DOHH2 (cell line): Measurements from ENCODE around the gene DNAI7.

Experiments
- H3F3A ChIP-seq: fragments of 200-600 bp; sonication (generic), shearing (Covaris generic); 2 replicates; pipeline ENCODE4 v1.6.0; 2016; ENCODE audit warnings: antibody characterized with exemption, mild to moderate bottlenecking; ENCODE audit not compliant: control insufficient read depth, insufficient read depth
- H3K27ac ChIP-seq: fragments of 200-600 bp; sonication (generic); 2 replicates; pipeline ENCODE4 v1.5.1; 2014; ENCODE audit warnings: low read depth, mild to moderate bottlenecking, low read length, moderate library complexity
- H3K27me3 ChIP-seq: fragments of 200-600 bp; sonication (generic); 2 replicates; pipeline ENCODE4 v1.6.1; 2014; ENCODE audit warnings: mild to moderate bottlenecking, low read length, mixed read lengths; ENCODE audit not compliant: control insufficient read depth
- H3K36me3 ChIP-seq: fragments of 200-600 bp; sonication (generic); 2 replicates; pipeline ENCODE4 v1.6.1; 2014; ENCODE audit warnings: mild to moderate bottlenecking, low read length, moderate library complexity, mixed read lengths; ENCODE audit not compliant: control insufficient read depth
- H3K4me1 ChIP-seq: fragments of 200-600 bp; sonication (generic); 2 replicates; pipeline ENCODE4 v1.6.1; 2014; ENCODE audit warnings: mild to moderate bottlenecking, low read length, mixed read lengths; ENCODE audit not compliant: control insufficient read depth
- H3K4me2 ChIP-seq: fragments of 200-600 bp; sonication (generic); 2 replicates; pipeline ENCODE4 v1.6.0; 2014; ENCODE audit warnings: mild to moderate bottlenecking, low read length, moderate library complexity
- H3K4me3 ChIP-seq: fragments of 200-600 bp; sonication (generic); 2 replicates; pipeline ENCODE4 v1.5.1; 2014; ENCODE audit warnings: mild to moderate bottlenecking, low read length, mixed read lengths
- H3K79me2 ChIP-seq: fragments of 200-600 bp; sonication (generic); 2 replicates; pipeline ENCODE4 v1.6.1; 2014; ENCODE audit warnings: mild to moderate bottlenecking, low read length, mixed read lengths; ENCODE audit not compliant: control insufficient read depth
- H3K9me2 ChIP-seq: fragments of 200-600 bp; sonication (generic); replicated peaks from 2 replicates; pipeline ENCODE4 v1.6.1; 2014; ENCODE audit warnings: mild to moderate bottlenecking, low read length, mixed read lengths; ENCODE audit not compliant: control insufficient read depth
- H3K9me3 ChIP-seq: fragments of 200-600 bp; sonication (generic); 2 replicates; pipeline ENCODE4 v1.6.1; 2014; ENCODE audit warnings: antibody characterized with exemption, low read length, mixed read lengths; ENCODE audit not compliant: control insufficient read depth, insufficient read depth
- H4K20me1 ChIP-seq: fragments of 200-600 bp; sonication (generic); 2 replicates; pipeline ENCODE4 v1.6.0; 2014; ENCODE audit warnings: low read depth, mild to moderate bottlenecking, antibody characterized with exemption, low read length, moderate library complexity; ENCODE audit not compliant: control insufficient read depth, insufficient read depth
- CTCF ChIP-seq: fragments of 200-600 bp; sonication (generic); IDR thresholded peaks from one replicate; pipeline ENCODE4 v1.5.1; 2014; ENCODE audit warnings: antibody characterized with exemption, mild to moderate bottlenecking, low read depth, low read length; ENCODE audit not compliant: poor library complexity, severe bottlenecking
- EZH2phosphoT487 ChIP-seq: fragments of 200-600 bp; sonication (generic); IDR thresholded peaks from 2 replicates; pipeline ENCODE4 v1.6.1; 2017; ENCODE audit warnings: borderline replicate concordance, mild to moderate bottlenecking, antibody characterized with exemption, low read length, moderate library complexity, mixed read lengths

The DNAI7 gene

GRCh38 chr12:25099010-25099409 lies 96.0 kb downstream of the DNAI7 start:
- peaks cover 46% of the 10 kb centered on the region; the same call in 1 of the 2 replicates for H4K20me1 ChIP-seq
- H3K36me3 ChIP-seq = peaks cover 100% of the 10 kb centered on the region
- no peak for TF ChIP-seq EZH2phosphoT487
- TF ChIP-seq CTCF = no peak
- H3K27ac ChIP-seq = no peak overlapping the region
- 0 out of 2 replicates have a peak, but pooled peaks cover 4% of the 10 kb centered on the region for H3K4me1 ChIP-seq
- peaks cover 31% of the 10 kb centered on the region for H3K79me2 ChIP-seq
- no peak overlapping the region for H3K4me2 ChIP-seq
- no peak overlapping the region for H3K4me3 ChIP-seq
- H3K9me2 ChIP-seq = no peaks in the 10 kb centered on the region
- H3K9me3 ChIP-seq = no peaks in the 10 kb centered on the region
- peaks cover 98% of the 10 kb centered on the region for H3F3A ChIP-seq
- no peaks in the 10 kb centered on the region for H3K27me3 ChIP-seq

- H3K36me3 ChIP-seq = peaks cover 97% of the 10 kb centered on the region
- H3K27me3 ChIP-seq = no peaks in the 10 kb centered on the region
- no peaks in the 10 kb centered on the region for H3K9me3 ChIP-seq
- H3K4me3 ChIP-seq = no peak overlapping the region
- H3K4me2 ChIP-seq = no peak overlapping the region
- H3K79me2 ChIP-seq = peaks cover 88% of the 10 kb centered on the region
- TF ChIP-seq EZH2phosphoT487 = no peak
- no peak for TF ChIP-seq CTCF
- peaks cover 51% of the 10 kb centered on the region for H3K4me1 ChIP-seq
- peaks cover 14% of the 10 kb centered on the region; the same call in 1 of the 2 replicates for H4K20me1 ChIP-seq
- H3K9me2 ChIP-seq = no peaks in the 10 kb centered on the region
- H3K27ac ChIP-seq = peak overlapping the region; percentile 41
- H3F3A ChIP-seq = peaks cover 85% of the 10 kb centered on the region
These were observed 105.2 kb downstream of the DNAI7 start for GRCh38 chr12:25089738-25090137.

DNA sequence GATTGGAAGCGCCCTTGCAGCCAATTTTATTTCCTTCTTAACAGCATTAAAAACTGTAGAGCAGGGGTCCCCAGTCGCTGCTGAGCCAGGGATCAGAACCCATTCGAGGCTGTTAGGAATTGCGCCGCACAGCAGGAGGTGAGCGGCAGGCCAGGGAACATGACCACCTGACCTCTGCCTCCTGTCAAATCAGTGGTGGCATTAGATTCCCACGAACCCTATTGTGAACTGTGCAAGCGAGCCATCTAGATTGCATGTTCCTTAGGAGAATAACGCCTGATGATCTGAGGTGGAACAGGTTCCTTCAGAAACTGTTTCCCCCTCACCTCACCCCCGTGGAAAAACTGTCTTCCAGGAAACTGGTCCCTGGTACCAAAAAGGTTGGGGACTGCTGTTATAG lies 107.4 kb downstream of the DNAI7 start:
- no peaks in the 10 kb centered on the region for H3K9me2 ChIP-seq
- no peaks in the 10 kb centered on the region for H3K27me3 ChIP-seq
- peaks cover 84% of the 10 kb centered on the region for H3F3A ChIP-seq
- peaks cover 97% of the 10 kb centered on the region for H3K36me3 ChIP-seq
- H3K4me1 ChIP-seq = peaks cover 70% of the 10 kb centered on the region
- H3K4me2 ChIP-seq = peak overlapping the region; percentile 4; the same call in 1 of the 2 replicates
- no peak for TF ChIP-seq CTCF
- TF ChIP-seq EZH2phosphoT487 = no peak
- H3K4me3 ChIP-seq = no peak overlapping the region
- H4K20me1 ChIP-seq = peaks cover 9% of the 10 kb centered on the region; the same call in 1 of the 2 replicates
- no peak overlapping the region for H3K27ac ChIP-seq
- H3K79me2 ChIP-seq = peaks cover 88% of the 10 kb centered on the region
- H3K9me3 ChIP-seq = no peaks in the 10 kb centered on the region

DNA sequence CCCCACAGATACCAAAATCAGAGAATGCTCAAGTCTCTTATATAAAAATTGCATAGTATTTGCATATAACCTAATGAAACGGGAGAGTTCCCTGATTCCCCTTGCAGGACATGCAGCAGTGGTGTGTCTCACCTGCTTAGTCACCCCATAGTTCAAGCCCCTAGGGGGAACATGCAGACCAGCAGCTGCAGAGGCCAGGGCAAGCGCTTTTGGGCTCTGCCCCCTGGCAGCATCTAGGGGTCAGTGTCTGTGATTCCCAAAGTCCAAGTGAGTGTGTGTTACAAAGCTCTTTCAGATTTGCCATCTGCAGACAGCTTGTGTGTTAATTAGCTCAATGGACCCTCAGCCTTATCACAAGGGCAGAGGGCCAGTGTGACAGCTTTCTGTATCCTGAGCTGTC lies 110.1 kb downstream of the DNAI7 start:
- Histone ChIP-seq H3K27ac (no peak overlapping the region), H3K27me3 (no peaks in the 10 kb centered on the region), H3K79me2 (peaks cover 85% of the 10 kb centered on the region), H3F3A (peaks cover 77% of the 10 kb centered on the region), H4K20me1 (peaks cover under 1% of the 10 kb centered on the region; the same call in 1 of the 2 replicates), H3K36me3 (peaks cover 100% of the 10 kb centered on the region), H3K9me3 (no peaks in the 10 kb centered on the region), H3K4me1 (peaks cover 67% of the 10 kb centered on the region), H3K4me3 (no peak overlapping the region), H3K9me2 (no peaks in the 10 kb centered on the region), H3K4me2 (no peak overlapping the region)
- TF ChIP-seq CTCF (no peak), EZH2phosphoT487 (no peak)
